Activated CD4-positive, alpha-beta memory T cell treated with anti-CD3 and anti-CD28 coated beads, Interleukin-2, amount 10 ng/mL, durations not matched to agents 7 days and 5 days (primary cell): ENCODE results near the gene GPR15. TPM values are rescaled to one million over a fixed set of nuclear protein-coding genes. Genes with fewer than 3 reads are reported as not detected.
"Not testable (repeated sequence)": the region's sequence is repeated elsewhere in the genome, so short reads cannot be mapped to it uniquely, and the experiment has no call there.

Source experiments
- CTCF ChIA-PET: fragments of 350-600 bp; sonication (Branson Sonifier 250); formaldehyde crosslinking; loops from one replicate; lab custom pipeline; 2021; ENCODE audit warnings: antibody characterized with exemption, inconsistent platforms; lab: Charles Lee
- POLR2A ChIA-PET: fragments of 350-600 bp; sonication (Branson Sonifier 250); formaldehyde crosslinking; loops from one replicate; lab custom pipeline; 2021; ENCODE audit warnings: antibody characterized with exemption; lab: Charles Lee
- DNase-seq: peaks from one replicate; pipeline ENCODE4 v3.0.0-alpha.2; 2020
- H3K27ac Mint-ChIP-seq: one replicate; pipeline ENCODE4 v1.8.0; 2021; ENCODE audit warnings: mild to moderate bottlenecking, mixed read lengths
- H3K27me3 Mint-ChIP-seq: one replicate; pipeline ENCODE4 v1.8.0; 2021; ENCODE audit warnings: mixed read lengths
- H3K36me3 Mint-ChIP-seq: one replicate; pipeline ENCODE4 v1.8.0; 2021; ENCODE audit warnings: low read depth, mixed read lengths
- H3K4me1 Mint-ChIP-seq: one replicate; pipeline ENCODE4 v1.8.0; 2021; ENCODE audit warnings: mixed read lengths
- H3K4me3 Mint-ChIP-seq: one replicate; pipeline ENCODE4 v1.8.0; 2021; ENCODE audit warnings: mild to moderate bottlenecking, mixed read lengths
- H3K9me3 Mint-ChIP-seq: one replicate; pipeline ENCODE4 v1.8.0; 2021; ENCODE audit warnings: mixed read lengths
- total RNA-seq, 2 experiments: library from RNA; stranded (reverse); gene quantifications; one replicate each; pipeline ENCODE4 v1.2.3, GENCODE V29; 2021

Gene GPR15
- total RNA-seq, 2 experiments from 2014 or later = 111 TPM

DNA sequence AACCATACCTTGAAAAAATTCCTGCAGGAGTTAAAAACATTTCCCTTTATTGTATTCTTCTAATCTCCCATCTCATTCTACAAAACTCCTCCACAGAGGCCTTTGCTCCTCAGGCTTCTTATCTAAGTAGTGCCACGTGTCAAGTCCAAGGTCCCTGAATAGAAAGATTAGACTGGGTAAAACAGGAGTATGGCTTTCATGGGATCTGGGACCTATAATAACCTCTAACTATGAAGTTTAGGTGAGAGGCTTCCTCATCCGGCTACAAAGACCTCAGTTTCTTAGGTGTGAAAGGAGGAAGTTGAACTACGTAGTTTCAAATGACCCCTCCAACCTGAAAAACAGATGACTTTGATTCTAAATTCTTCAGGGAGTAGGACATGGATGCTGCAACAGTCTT, 20.0 kb downstream of the GPR15 start:
- Mint-ChIP-seq H3K9me3 (peaks cover 4% of the 10 kb centered on the region), H3K36me3 (peaks cover 64% of the 10 kb centered on the region), H3K27me3 (no peaks in the 10 kb centered on the region), H3K27ac (peak overlapping the region; percentile 100), H3K4me3 (peak overlapping the region; percentile 23), H3K4me1 (peaks cover 81% of the 10 kb centered on the region)
- POLR2A ChIA-PET = interaction anchor here (1.0 to 24.3 kb wide), 4 partner anchors 14 to 42 kb away, joined by 3 to 931 read pairs (median 360); partner anchors contain the start of genes CLDND1, CPOX and GPR15
- DNase-seq = no peak
- CTCF ChIA-PET = interaction anchor here (0.7 to 2.0 kb wide), 5 partner anchors 9 to 20 kb away, joined by 3 to 6 read pairs (median 3); no protein-coding TSS in a partner anchor

- Mint-ChIP-seq H3K27ac (peak overlapping the region; percentile 100), H3K4me1 (peaks cover 88% of the 10 kb centered on the region), H3K9me3 (peaks cover 4% of the 10 kb centered on the region), H3K27me3 (no peaks in the 10 kb centered on the region), H3K36me3 (peaks cover 64% of the 10 kb centered on the region), H3K4me3 (peak overlapping the region; percentile 82)
- ChIA-PET CTCF (interaction anchor here (1.2 to 1.5 kb wide), 2 partner anchors 14 to 16 kb away, joined by 3 to 5 read pairs; no protein-coding TSS in a partner anchor), POLR2A (interaction anchor here (6.7 to 24.3 kb wide), 4 partner anchors 15 to 40 kb away, joined by 94 to 931 read pairs (median 360); partner anchors contain the start of genes CLDND1, CPOX and GPR15)
- DNase-seq = no peak
These were observed 20.6 kb downstream of the GPR15 start for GRCh38 chr3:98552232-98553020.

- peaks cover 62% of the 10 kb centered on the region for H3K36me3 Mint-ChIP-seq
- H3K27me3 Mint-ChIP-seq = no peaks in the 10 kb centered on the region
- peaks cover 93% of the 10 kb centered on the region for H3K4me1 Mint-ChIP-seq
- no peak for DNase-seq
- ChIA-PET CTCF (interaction anchor here (1.0 to 1.5 kb wide), 3 partner anchors 10 to 16 kb away, joined by 3 to 5 read pairs (median 4); no protein-coding TSS in a partner anchor), POLR2A (interaction anchor here (5.7 to 24.3 kb wide), 5 partner anchors 7 to 39 kb away, joined by 94 to 931 read pairs (median 349); partner anchors contain the start of genes CLDND1, CPOX and GPR15)
- peaks cover 4% of the 10 kb centered on the region for H3K9me3 Mint-ChIP-seq
- H3K4me3 Mint-ChIP-seq = peak overlapping the region; percentile 82
- peak overlapping the region; percentile 100 for H3K27ac Mint-ChIP-seq
These were observed 21.3 kb downstream of the GPR15 start for GRCh38 chr3:98553021-98553563.

GRCh38 chr3:98553753-98554152, 22.0 kb downstream of the GPR15 start:
- ChIA-PET CTCF (interaction anchor here (0.6 to 4.3 kb wide), 4 partner anchors 10 to 17 kb away, joined by 4 to 17 read pairs (median 4); no protein-coding TSS in a partner anchor), POLR2A (interaction anchor here (1.3 to 24.3 kb wide), 6 partner anchors 7 to 38 kb away, joined by 6 to 931 read pairs (median 231); partner anchors contain the start of genes CLDND1, CPOX and GPR15)
- Mint-ChIP-seq H3K4me1 (peaks cover 93% of the 10 kb centered on the region), H3K36me3 (peaks cover 55% of the 10 kb centered on the region), H3K9me3 (peaks cover 4% of the 10 kb centered on the region), H3K27me3 (no peaks in the 10 kb centered on the region), H3K4me3 (peak overlapping the region; percentile 82), H3K27ac (peak overlapping the region; percentile 100)
- no peak for DNase-seq

DNA sequence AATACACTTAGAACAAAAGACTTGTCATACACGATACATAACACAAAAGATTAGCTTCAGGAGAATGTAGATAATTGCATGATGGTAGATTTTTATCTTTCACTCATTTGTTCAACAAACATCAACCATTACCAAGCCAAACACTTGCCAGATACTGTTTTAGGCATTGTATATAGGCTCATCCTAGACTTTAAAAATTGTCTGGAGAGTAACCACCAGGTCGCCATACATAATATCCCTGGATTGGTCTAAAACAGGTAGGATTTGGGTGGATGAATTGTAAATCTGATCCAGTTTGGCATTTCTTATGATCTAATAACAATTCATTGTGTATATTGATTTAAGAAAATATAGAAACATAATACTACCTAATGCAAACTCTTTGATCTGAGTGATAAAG, 22.8 kb downstream of the GPR15 start:
- H3K9me3 Mint-ChIP-seq = peaks cover 4% of the 10 kb centered on the region
- H3K36me3 Mint-ChIP-seq = peaks cover 54% of the 10 kb centered on the region
- H3K27me3 Mint-ChIP-seq = no peaks in the 10 kb centered on the region
- POLR2A ChIA-PET = interaction anchor here (1.3 to 24.3 kb wide), 7 partner anchors 8 to 516 kb away, joined by 5 to 931 read pairs (median 113); partner anchors contain the start of genes CLDND1, CPOX and GPR15
- H3K4me1 Mint-ChIP-seq = peaks cover 93% of the 10 kb centered on the region
- H3K27ac Mint-ChIP-seq = peak overlapping the region; percentile 100
- H3K4me3 Mint-ChIP-seq = peak overlapping the region; percentile 82
- CTCF ChIA-PET = interaction anchor here (0.6 to 4.3 kb wide), 11 partner anchors 8 to 33 kb away, joined by 3 to 21 read pairs (median 6); partner anchors contain the start of gene CLDND1
- DNase-seq = no peak

GRCh38 chr3:98555025-98555379, 23.2 kb downstream of the GPR15 start:
- peaks cover 92% of the 10 kb centered on the region for H3K4me1 Mint-ChIP-seq
- H3K27me3 Mint-ChIP-seq = no peaks in the 10 kb centered on the region
- peaks cover 53% of the 10 kb centered on the region for H3K36me3 Mint-ChIP-seq
- peak overlapping the region; percentile 82 for H3K4me3 Mint-ChIP-seq
- peaks cover 4% of the 10 kb centered on the region for H3K9me3 Mint-ChIP-seq
- CTCF ChIA-PET = interaction anchor here (0.9 to 4.3 kb wide), 10 partner anchors 9 to 33 kb away, joined by 3 to 21 read pairs (median 6); partner anchors contain the start of gene CLDND1
- peak overlapping the region; percentile 100 for H3K27ac Mint-ChIP-seq
- POLR2A ChIA-PET = interaction anchor here (1.3 to 24.3 kb wide), 8 partner anchors 8 to 517 kb away, joined by 3 to 931 read pairs (median 104); partner anchors contain the start of genes CLDND1, CPOX and GPR15
- DNase-seq = no peak

GRCh38 chr3:98556164-98557130, 24.7 kb downstream of the GPR15 start:
- ChIA-PET CTCF (interaction anchor here (0.7 to 4.3 kb wide), 15 partner anchors 9 to 518 kb away, joined by 3 to 21 read pairs (median 6); partner anchors contain the start of gene CLDND1), POLR2A (interaction anchor here (0.8 to 24.3 kb wide), 10 partner anchors 10 to 736 kb away, joined by 3 to 931 read pairs (median 50); partner anchors contain the start of genes CLDND1, CPOX and GPR15)
- Mint-ChIP-seq H3K27ac (peak overlapping the region; percentile 100), H3K9me3 (no peaks in the 10 kb centered on the region), H3K36me3 (peaks cover 50% of the 10 kb centered on the region), H3K4me1 (peaks cover 87% of the 10 kb centered on the region), H3K4me3 (peak overlapping the region; percentile 82), H3K27me3 (no peaks in the 10 kb centered on the region)
- peak; percentile 88 for DNase-seq

DNA sequence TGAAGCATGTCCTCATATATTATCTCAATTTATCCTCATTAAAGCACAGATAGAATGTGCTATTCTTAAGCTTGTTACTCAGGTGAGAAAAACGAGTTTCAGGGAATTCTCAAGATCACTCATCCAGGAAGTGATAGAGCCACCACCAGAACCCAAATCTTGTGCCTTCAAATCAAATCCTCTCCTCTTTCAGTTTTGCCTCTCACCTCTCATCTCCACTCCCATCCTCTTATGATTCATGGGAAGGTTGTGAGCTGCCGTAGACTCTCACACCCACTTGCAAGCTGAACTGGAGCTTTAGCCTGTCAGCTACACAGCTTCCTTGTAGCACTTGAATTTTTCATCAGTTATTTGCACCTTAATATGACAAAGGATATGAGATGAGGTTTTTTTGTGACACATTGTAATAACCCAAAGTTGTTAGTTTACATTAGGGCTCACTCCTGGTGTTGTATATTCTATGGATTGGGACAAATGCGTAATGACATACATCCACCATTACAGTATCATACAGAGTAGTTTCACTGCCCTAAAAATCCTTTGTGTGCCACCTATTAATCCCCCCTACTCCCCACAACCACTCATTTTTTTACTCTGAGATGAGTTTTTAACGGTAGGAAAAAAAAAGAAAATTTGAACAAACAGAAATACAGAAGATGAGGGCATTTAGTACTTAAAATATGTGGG, 25.7 kb downstream of the GPR15 start:
- ChIA-PET CTCF (interaction anchor here (1.0 to 4.3 kb wide), 7 partner anchors 8 to 44 kb away, joined by 3 to 21 read pairs (median 15); partner anchors contain the start of gene CLDND1), POLR2A (interaction anchor here (0.7 to 24.3 kb wide), 10 partner anchors 10 to 737 kb away, joined by 3 to 931 read pairs (median 49); partner anchors contain the start of genes CLDND1, CPOX and GPR15)
- Mint-ChIP-seq H3K36me3 (peaks cover 40% of the 10 kb centered on the region), H3K4me1 (peaks cover 87% of the 10 kb centered on the region), H3K27ac (peak overlapping the region; percentile 100), H3K27me3 (no peaks in the 10 kb centered on the region), H3K4me3 (peak overlapping the region; percentile 82), H3K9me3 (no peaks in the 10 kb centered on the region)
- peak; percentile 67 for DNase-seq

GRCh38 chr3:98558100-98558827, 26.5 kb downstream of the GPR15 start:
- DNase-seq = no peak
- CTCF ChIA-PET = interaction anchor here (0.6 to 4.2 kb wide), 5 partner anchors 14 to 43 kb away, joined by 3 to 21 read pairs (median 15); partner anchors contain the start of gene CLDND1
- Mint-ChIP-seq H3K4me1 (peaks cover 87% of the 10 kb centered on the region), H3K27ac (peak overlapping the region; percentile 100), H3K4me3 (peak overlapping the region; percentile 31), H3K36me3 (peaks cover 32% of the 10 kb centered on the region), H3K27me3 (no peaks in the 10 kb centered on the region), H3K9me3 (no peaks in the 10 kb centered on the region)
- POLR2A ChIA-PET = interaction anchor here (0.7 to 24.3 kb wide), 9 partner anchors 8 to 519 kb away, joined by 3 to 931 read pairs (median 94); partner anchors contain the start of genes CLDND1, CPOX and GPR15

- Mint-ChIP-seq H3K4me1 (peaks cover 90% of the 10 kb centered on the region), H3K36me3 (peaks cover 24% of the 10 kb centered on the region)
- CTCF ChIA-PET = interaction anchor here (3.5 kb wide), 1 partner anchor 12 kb away, joined by 15 read pairs; no protein-coding TSS in a partner anchor
- H3K27ac Mint-ChIP-seq, H3K4me3 Mint-ChIP-seq, H3K9me3 Mint-ChIP-seq, H3K27me3 Mint-ChIP-seq, DNase-seq: not testable (repeated sequence)
- POLR2A ChIA-PET = interaction anchor here (9.0 to 24.3 kb wide), 3 partner anchors 22 to 39 kb away, joined by 169 to 931 read pairs (median 372); partner anchors contain the start of genes CLDND1 and GPR15
These were observed 28.0 kb downstream of the GPR15 start for GRCh38 chr3:98559769-98560168.
